Measurements from ENCODE around the gene ALDH4A1. TPM values are rescaled to one million over a fixed set of nuclear protein-coding genes. Genes with fewer than 3 reads are reported as not detected.
"Not testable (repeated sequence)": the region's sequence is repeated elsewhere in the genome, so short reads cannot be mapped to it uniquely, and the experiment has no call there.

ALDH4A1 gene
- total RNA-seq, 1 experiment from 2014 or later, result 40.5 TPM

GRCh38 chr1:18907021-18907916, 4.9 kb upstream of the ALDH4A1 start:
- peak; percentile 86 for DNase-seq (ENCODE audit: low spot score)
- in situ Hi-C loops (cut with HindIII; ENCODE audit: low sequenced_read_pairs), result no loop called here

- in situ Hi-C loops (cut with HindIII; ENCODE audit: low sequenced_read_pairs), result no loop called here
- DNase-seq (ENCODE audit: low spot score), result no peak
Observed at GRCh38 chr1:18903291-18903756, 969 bp upstream of the ALDH4A1 start.

- DNase-seq (ENCODE audit: low spot score), result peak; percentile 37
- in situ Hi-C loops (cut with HindIII; ENCODE audit: low sequenced_read_pairs), result no loop called here
Observed at GRCh38 chr1:18901952-18902522, 318 bp downstream of the ALDH4A1 start.

GRCh38 chr1:18901147-18901951, 1.0 kb downstream of the ALDH4A1 start:
- in situ Hi-C loops (cut with HindIII; ENCODE audit: low sequenced_read_pairs), result no loop called here
- no peak for DNase-seq (ENCODE audit: low spot score)

GRCh38 chr1:18900303-18900841, 2.0 kb downstream of the ALDH4A1 start:
- DNase-seq (ENCODE audit: low spot score), result no peak
- in situ Hi-C loops (cut with HindIII; ENCODE audit: low sequenced_read_pairs), result no loop called here

GRCh38 chr1:18899363-18900049, 2.8 kb downstream of the ALDH4A1 start:
- DNase-seq (ENCODE audit: low spot score), result no peak
- in situ Hi-C loops (cut with HindIII; ENCODE audit: low sequenced_read_pairs), result no loop called here

GRCh38 chr1:18898567-18898966, 3.8 kb downstream of the ALDH4A1 start:
- in situ Hi-C loops (cut with HindIII; ENCODE audit: low sequenced_read_pairs), result no loop called here
- DNase-seq (ENCODE audit: low spot score), result no peak

GRCh38 chr1:18895317-18895716, 7.0 kb downstream of the ALDH4A1 start:
- in situ Hi-C loops (cut with HindIII; ENCODE audit: low sequenced_read_pairs), result no loop called here

GRCh38 chr1:18893120-18893519, 9.2 kb downstream of the ALDH4A1 start:
- DNase-seq (ENCODE audit: low spot score), result no peak
- in situ Hi-C loops (cut with HindIII; ENCODE audit: low sequenced_read_pairs), result no loop called here

More at GRCh38 chr1:18895317-18895716, 7.0 kb downstream of the ALDH4A1 start:
- no peak for DNase-seq (ENCODE audit: low spot score)

- DNase-seq (ENCODE audit: low spot score); in situ Hi-C loops (cut with HindIII; ENCODE audit: low sequenced_read_pairs): not testable (repeated sequence)
Observed at GRCh38 chr1:18891858-18892257, 10.5 kb downstream of the ALDH4A1 start.

GRCh38 chr1:18891426-18891780, 11.0 kb downstream of the ALDH4A1 start:
- no peak for DNase-seq (ENCODE audit: low spot score)
- in situ Hi-C loops (cut with HindIII; ENCODE audit: low sequenced_read_pairs), result no loop called here

GRCh38 chr1:18890706-18891425, 11.5 kb downstream of the ALDH4A1 start:
- in situ Hi-C loops (cut with HindIII; ENCODE audit: low sequenced_read_pairs), result no loop called here
- no peak for DNase-seq (ENCODE audit: low spot score)

- no peak for DNase-seq (ENCODE audit: low spot score)
- in situ Hi-C loops (cut with HindIII; ENCODE audit: low sequenced_read_pairs), result no loop called here
Observed at GRCh38 chr1:18886003-18886335, 16.4 kb downstream of the ALDH4A1 start.

- DNase-seq (ENCODE audit: low spot score), result no peak
- in situ Hi-C loops (cut with HindIII; ENCODE audit: low sequenced_read_pairs), result no loop called here
Observed at GRCh38 chr1:18885311-18886002, 16.9 kb downstream of the ALDH4A1 start.

- in situ Hi-C loops (cut with HindIII; ENCODE audit: low sequenced_read_pairs), result no loop called here
- peak; percentile 56 for DNase-seq (ENCODE audit: low spot score)
Observed at GRCh38 chr1:18884727-18885126, 17.6 kb downstream of the ALDH4A1 start.

GRCh38 chr1:18884419-18884717, 18.0 kb downstream of the ALDH4A1 start:
- no peak for DNase-seq (ENCODE audit: low spot score)
- in situ Hi-C loops (cut with HindIII; ENCODE audit: low sequenced_read_pairs), result no loop called here

GRCh38 chr1:18883636-18884418, 18.5 kb downstream of the ALDH4A1 start:
- in situ Hi-C loops (cut with HindIII; ENCODE audit: low sequenced_read_pairs), result no loop called here
- peak; percentile 87 for DNase-seq (ENCODE audit: low spot score)
